Left colon (tissue), 2 donors: ENCODE results near the gene PARD3. TPM values are rescaled to one million over a fixed set of nuclear protein-coding genes. Genes with fewer than 3 reads are reported as not detected.

Experiments
- ATAC-seq: fragments of 200-7000 bp; cut with Tn5 transposase; one replicate; pipeline ENCODE4 v1.9.1; 2020; ENCODE audit warnings: mild to moderate bottlenecking, moderate library complexity
- DNase-seq, 2 donors: peaks; one replicate each; pipeline ENCODE4 v3.0.0-alpha.2; 2020
- intact Hi-C, 2 donors: fragments of 100-400 bp; cut with DNase I in 1 of 2; cut with micrococcal nuclease in 1 of 2; formaldehyde crosslinking; loops; one replicate each; pipeline versions ENCODE4 v1.11.2 to v1.14.0; 2022; cut with DNase I, micrococcal nuclease
- total RNA-seq, 2 donors: library from RNA; stranded (reverse); fragmentation: NEBNext Ultra II Directional; extraction: Animal tissue kit (Norgen Biotek cat#: 25700); gene quantifications; one replicate each; pipeline ENCODE4 v1.2.1, GENCODE V29; 2021
- donor health status: DM: no; HTN: no; CAD: no.
- donor health status: DM: yes; HTN: yes; CAD: no.

Gene PARD3
- total RNA-seq, 2 donors from 2014 or later = 45.5 to 52.9 TPM

DNA sequence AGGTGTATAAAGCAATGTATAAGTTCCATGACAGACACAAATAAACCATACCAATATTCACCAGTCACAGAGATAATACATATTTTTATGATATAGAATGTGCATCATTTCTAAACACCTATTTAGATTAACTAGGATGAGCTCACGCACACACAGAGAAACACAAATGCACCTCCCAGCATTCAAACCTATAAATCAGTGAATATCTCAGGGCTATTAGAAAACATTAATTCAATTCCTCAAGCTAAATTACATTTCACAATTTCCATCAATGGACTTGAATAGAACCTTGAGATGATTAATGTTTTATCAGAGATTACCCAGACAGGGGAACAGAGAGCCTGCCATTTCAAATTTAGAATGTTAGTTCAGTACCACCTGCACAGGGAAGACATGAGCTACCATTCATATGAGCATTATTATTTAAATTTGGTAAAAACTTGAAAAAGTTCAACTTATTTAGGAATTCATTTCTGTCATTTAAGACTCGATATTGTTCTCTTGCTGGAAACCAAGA, 221.7 kb downstream of the PARD3 start:
- intact Hi-C loops = no loop called here
- no peak for DNase-seq
- no peak for ATAC-seq

- intact Hi-C loops = no loop called here
- DNase-seq = no peak
- no peak for ATAC-seq
Observed at GRCh38 chr10:34590793-34591192, 224.3 kb downstream of the PARD3 start.

GRCh38 chr10:34589275-34589674, 225.8 kb downstream of the PARD3 start:
- no peak for DNase-seq
- ATAC-seq = no peak
- intact Hi-C loops = no loop called here

- no peak for ATAC-seq
Observed at GRCh38 chr10:34587680-34588019, 227.4 kb downstream of the PARD3 start.

DNA sequence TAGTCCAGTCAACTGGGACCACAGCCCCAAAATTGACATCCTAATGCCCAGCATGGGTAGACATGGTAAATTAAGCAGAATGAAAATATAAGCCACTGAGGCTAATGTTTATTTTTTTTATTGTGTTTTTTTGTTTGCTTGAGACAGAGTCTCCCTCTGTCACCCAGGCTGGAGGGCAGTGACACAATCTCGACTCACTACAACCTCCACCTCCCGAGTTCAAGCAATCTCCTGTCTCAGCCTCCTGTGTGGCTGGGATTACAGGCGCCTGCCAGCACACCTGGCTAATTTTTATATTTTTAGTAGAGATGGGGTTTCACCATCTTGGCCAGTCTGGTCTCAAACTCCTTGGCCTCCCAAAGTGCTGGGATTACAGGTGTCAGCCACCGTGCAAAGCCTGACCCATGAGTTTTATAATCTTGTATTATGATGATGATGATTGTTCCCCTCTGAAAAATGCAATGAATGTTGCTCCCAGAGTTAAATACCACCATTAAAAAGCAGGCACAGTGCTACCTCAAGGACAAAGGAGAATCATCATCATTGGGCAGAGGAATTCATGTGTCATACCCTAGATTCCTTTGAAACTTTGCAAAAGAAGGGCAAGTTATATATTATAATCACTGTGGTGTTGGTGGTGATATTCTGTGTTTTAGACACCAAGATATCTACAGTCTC, 228.0 kb downstream of the PARD3 start:
- ATAC-seq = no peak
- intact Hi-C loops = no loop called here

More at GRCh38 chr10:34587680-34588019, 227.4 kb downstream of the PARD3 start:
- intact Hi-C loops = no loop called here
- no peak for DNase-seq

DNA sequence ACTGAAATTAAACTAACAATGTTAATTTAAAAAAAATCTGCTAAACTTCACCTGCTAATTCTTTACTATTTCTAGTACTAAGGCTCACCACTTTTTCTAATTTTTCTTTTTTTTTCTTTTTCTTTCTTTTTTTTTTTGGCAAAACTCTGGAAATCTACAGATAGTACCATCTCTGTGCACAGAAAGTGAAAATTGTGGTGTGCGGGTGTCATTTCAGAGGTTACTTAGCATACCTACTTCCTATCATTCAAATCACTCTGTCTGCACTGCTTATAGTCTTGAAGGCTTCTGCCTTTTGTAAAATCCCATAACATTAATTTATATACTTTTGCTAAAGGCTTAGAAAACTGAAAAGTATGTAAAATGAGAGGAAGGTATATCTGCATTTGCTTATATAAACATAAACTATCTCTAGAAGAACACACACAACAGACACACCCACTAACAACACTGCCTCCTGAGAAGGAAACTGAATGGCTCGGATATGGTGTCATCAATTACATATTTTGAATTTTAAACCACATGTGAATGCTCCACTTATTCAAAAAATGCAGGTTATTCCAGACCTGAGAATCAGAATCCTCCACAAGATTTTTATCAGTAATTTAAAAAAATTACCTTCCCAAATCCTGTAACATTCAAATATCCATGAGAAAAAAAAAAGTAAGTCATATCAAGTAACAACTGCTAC, 229.5 kb downstream of the PARD3 start:
- ATAC-seq (peak; percentile 31), DNase-seq (no peak)
- intact Hi-C loops = no loop called here

More for the DNA sequence above, 228.0 kb downstream of the PARD3 start:
- DNase-seq = no peak

GRCh38 chr10:34584164-34584563, 230.9 kb downstream of the PARD3 start:
- intact Hi-C loops = no loop called here
- ATAC-seq (peak; percentile 14), DNase-seq (no peak)

GRCh38 chr10:34581801-34582532, 233.1 kb downstream of the PARD3 start:
- ATAC-seq (no peak), DNase-seq (no peak)
- intact Hi-C loops = no loop called here

DNA sequence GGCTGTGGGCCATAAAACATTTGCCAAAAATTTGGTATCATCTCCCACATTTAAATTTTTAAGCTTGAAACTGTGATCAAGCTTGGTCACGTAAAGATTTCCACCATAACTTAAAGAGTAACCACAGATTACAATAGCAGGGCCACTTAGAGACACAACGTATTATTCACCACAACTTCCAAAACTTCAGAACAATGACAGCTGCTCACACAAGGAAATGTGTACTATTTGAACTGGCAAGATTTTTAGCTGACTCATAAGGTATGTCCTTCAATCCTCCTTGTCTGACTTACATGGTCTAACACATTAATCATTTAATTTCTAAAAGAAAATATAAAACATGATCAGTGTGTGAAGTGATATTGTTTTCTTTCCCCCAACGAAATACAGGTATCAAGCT, 234.5 kb downstream of the PARD3 start:
- intact Hi-C loops = no loop called here
- ATAC-seq (peak; percentile 81), DNase-seq (no peak)

DNA sequence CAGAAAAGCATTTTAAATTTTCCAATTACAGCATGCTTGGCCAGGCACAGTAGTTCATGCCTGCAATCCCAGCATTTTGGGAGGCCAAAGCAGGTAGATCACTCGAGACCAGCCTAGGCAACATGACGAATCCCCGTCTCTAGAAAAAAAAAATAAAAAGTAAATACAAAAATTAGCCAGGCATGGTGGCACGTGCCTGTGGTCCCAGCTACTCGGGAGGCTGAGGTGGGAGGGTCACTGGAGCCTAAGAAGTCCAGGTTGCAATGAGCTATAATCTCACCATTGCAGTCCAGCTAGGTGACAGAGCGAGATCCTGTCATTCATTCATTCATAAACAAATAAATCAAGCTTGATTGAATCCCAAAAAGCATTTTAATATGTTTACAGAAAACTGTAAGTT, 234.9 kb downstream of the PARD3 start:
- peak; percentile 48 for ATAC-seq
- intact Hi-C loops = no loop called here
- DNase-seq = no peak

DNA sequence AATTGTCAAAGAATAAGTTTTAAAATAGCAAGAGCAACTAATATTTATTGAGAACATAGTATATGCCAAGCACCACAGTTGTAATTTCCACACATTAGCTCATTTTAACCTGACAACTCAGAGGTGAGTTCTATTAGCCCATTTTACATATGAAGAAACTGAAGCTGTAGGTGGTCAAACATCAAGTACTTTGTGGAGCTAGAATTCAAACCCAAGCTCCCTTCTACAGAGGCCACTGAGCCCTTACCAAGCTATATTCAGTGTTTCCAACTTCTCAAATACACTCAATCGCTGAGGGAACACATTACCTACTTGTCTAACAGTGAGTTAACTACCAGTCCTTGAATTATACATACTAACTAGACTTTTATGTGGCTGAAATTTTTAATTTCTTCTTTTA, 236.6 kb downstream of the PARD3 start:
- DNase-seq (no peak), ATAC-seq (no peak)

GRCh38 chr10:34576797-34577196, 238.3 kb downstream of the PARD3 start:
- ATAC-seq = no peak

More for the DNA sequence above, 236.6 kb downstream of the PARD3 start:
- intact Hi-C loops = no loop called here

DNA sequence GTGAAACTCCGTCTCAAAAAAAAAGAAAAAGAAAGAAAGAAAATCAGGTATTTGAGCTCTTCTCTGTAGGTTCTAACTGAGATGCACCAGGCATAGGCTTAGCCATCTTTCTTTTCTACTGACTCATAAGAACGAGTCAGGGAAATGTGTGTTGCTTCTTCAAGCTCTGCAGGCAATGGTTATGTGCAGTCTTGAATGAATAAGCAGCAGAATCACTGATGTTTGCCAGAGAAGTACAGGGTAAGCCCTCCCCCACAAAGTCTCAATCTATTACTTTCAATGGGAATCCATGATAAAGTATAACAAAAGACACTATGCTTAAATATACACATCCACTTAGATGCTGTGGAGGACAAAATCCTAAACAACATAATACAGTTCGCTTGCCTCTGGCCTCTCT, 239.2 kb downstream of the PARD3 start:
- intact Hi-C loops = no loop called here
- ATAC-seq = no peak

More at GRCh38 chr10:34576797-34577196, 238.3 kb downstream of the PARD3 start:
- DNase-seq = no peak
- intact Hi-C loops = no loop called here

DNA sequence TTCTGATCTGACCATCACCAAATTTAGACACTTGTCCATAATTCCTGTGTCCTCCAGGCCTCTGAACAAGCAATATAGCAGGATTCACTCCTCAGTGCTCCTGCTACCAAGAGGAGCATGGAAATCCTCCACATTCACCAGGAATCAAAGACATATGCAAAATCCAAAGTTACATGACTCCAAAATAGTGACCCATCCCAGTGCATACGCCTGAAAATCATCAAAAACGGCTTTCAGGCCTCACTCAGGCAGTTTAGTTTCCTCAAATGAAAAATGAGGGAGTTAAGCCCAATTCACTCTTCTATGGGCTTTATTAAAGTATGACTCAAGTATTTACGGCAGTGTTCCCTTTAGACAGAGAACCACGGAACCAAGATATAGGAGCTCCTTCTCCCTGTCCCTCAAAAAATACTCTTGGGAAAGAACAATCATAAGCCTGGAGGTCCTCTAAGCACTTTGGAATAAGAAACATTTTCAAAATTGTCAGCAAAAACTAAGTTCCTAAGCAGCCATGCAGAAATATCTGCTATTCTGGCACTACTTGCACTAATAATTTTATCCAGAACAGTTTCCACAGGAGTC, 240.7 kb downstream of the PARD3 start:
- intact Hi-C loops = no loop called here
- ATAC-seq = no peak
- no peak for DNase-seq

More for the DNA sequence above, 239.2 kb downstream of the PARD3 start:
- DNase-seq = no peak

DNA sequence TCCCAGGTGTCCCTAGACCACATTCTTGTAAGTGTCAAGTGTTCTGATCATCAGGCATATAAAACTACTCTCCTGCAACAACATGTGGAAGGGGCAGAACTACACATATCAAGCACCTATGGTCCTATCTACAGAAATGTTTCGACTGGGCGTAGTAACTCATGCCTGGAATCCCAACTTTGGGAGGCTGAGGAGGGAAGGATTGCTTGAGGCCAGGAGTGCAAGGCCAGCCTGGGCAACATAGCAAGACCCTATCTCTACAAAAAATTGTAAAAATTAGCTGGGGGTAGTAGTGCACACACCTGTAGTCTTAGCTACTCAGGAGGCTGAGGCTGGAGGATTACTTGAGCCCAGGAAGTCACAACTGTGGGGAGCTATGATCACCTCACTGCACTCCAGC, 244.2 kb downstream of the PARD3 start:
- ATAC-seq (no peak), DNase-seq (no peak)
- intact Hi-C loops = no loop called here

DNA sequence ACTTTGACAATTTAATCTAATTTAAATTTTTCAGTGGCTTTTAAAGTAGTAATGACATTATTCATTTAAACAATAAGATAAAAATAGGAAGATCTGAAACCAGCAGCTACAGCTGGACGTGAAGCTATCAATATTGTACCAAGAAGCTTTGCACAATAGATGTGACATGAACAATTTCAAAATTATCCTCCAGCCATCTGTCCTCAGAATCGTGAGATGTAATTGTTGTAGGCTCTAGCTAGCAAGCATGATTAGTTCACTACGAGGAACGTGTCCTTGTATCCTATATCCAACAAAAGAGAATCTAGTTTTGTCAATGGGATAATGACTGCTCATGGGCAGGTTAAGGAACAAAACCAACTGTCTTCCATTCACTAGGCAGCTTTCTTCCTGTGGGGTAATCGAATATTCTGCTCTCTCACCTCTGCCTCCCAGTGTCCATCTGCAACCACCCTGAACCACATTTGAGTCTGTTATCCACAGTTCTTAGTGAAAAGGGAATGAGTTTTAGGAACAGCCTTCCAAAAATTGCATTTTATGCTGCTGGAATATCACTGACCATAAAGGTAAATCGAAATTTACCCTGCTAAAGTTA, 247.3 kb downstream of the PARD3 start:
- intact Hi-C loops = no loop called here
- no peak for DNase-seq
- no peak for ATAC-seq

DNA sequence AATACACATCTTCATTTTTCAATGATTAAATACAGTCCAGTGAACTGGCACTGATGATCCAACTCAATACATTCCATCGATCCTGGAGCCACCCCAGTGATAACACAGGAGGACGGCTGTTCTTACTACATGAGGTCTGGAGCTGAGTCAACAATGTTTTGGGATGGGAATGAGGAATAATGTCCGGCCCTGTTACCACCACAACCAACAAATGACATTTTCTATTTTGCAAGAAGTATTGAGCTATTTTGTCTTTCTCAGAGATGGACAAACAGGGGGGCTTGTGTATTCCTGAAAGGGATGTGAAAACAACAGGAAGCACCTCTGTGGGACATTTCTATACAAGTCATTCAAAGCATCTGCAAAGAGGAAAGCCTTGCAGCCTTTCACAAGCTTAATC, 249.2 kb downstream of the PARD3 start:
- no peak for ATAC-seq
- no peak for DNase-seq

DNA sequence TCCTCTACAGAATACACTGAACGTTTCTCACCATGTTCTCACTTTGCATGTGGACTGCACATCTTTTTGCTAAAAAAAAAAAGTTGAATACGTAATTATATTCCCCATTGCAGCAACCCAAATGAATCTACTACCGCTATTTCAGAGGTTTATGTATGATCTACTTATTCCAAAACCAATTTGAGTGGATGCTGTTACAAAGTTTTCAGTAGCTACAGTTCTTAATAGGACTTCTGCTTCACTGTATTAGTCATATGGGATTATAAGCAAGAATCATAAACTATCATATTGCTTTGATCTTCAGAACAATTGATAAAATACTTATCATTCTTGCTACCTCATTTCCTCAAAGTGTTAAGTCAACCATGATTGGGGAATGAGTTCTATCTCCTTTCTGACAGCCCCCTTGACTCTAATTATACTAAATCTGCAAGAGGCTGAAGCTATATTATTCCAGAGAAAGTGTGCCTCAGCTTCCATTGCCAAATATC, 257.0 kb downstream of the PARD3 start:
- no peak for ATAC-seq
- intact Hi-C loops = no loop called here
- DNase-seq = no peak

More for the DNA sequence above, 249.2 kb downstream of the PARD3 start:
- intact Hi-C loops = no loop called here

DNA sequence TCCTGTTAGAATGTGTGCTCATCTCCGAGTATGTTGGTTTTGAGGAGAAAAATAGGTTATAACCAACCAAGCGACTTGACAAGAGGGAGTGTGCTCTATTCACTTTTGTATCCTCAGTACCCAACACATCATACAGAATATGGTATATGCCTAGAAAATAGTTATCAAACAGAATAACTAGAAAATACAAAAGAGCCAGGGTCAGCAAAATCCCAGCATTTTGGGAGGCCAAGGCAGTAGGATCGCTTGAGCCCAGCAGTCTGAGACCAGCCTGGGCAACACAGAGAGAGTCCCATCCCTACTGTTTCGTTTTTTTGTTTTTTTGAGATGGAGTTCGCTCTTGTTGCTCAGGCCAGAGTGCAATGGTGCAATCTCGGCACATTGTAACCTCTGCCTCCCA, 257.9 kb downstream of the PARD3 start:
- no peak for DNase-seq
- intact Hi-C loops = no loop called here

More for the DNA sequence above, 257.9 kb downstream of the PARD3 start:
- no peak for ATAC-seq
